ENCODE data around the gene FGFBP1.

The FGFBP1 gene

DNA sequence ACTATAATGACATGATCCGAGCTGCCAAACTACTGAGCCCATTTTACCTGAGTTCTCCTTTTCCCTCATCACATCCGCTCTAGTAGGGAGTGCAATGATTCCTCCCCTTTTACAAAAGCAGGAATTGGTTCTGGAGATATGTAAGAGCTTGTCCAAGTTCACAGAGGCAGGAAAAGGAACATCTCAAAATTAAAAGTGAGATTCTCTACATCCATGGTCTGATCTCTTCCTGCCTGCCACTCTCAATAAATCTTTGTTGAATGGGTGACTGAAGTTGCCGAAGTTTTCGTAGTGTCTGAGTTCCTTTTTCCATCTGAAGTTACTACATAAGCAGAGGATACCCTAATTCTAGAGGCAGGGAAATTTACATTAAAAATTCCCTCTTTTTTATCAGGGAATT, at the start of gene FGFBP1:
FGFBP1 (minus strand) TSS at position 101 of the 400 bp plus-strand sequence. CDS start 2,108 bp downstream, outside the sequence.
- FAIRE-seq = no peak

DNA sequence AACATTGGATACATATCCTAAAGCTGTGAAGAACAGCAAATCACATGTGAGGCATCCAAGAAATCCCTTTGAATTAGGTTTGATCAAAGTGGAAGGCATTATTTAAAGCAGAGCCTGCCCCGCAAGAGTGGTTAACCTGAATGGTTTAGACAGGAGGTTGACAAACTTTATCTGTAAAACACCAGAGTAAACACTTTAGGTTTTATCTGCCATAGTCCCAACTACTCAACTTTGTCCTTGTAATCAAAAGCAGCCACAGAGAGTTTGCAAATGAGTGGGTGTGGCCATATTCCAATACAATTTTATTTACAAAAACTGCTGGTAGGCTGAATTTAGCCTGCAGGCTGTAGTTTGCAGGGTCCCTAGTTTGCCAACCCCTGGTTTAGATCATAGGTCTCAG, 49.7 kb upstream of the FGFBP1 start:
- FAIRE-seq = no peak

DNA sequence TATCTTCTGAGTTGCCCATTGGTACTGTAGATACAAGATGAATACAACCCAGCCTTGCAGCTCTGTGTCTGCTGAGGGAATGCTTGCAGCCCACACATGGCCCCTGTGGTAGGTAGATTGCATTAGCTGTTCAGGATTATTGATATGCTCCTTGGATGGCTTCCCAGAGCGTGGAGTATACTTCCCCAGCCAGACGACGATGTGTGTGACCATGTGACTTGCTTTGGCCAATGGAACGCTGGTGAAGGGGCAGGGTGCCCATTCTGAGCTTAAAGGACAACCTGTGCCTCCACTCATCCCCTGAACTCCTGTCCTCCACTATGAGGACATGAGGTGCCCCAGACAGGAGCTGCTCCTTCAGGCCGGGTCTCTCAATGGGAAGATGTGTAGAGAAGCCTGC, 48.4 kb upstream of the FGFBP1 start:
- no peak for FAIRE-seq

DNA sequence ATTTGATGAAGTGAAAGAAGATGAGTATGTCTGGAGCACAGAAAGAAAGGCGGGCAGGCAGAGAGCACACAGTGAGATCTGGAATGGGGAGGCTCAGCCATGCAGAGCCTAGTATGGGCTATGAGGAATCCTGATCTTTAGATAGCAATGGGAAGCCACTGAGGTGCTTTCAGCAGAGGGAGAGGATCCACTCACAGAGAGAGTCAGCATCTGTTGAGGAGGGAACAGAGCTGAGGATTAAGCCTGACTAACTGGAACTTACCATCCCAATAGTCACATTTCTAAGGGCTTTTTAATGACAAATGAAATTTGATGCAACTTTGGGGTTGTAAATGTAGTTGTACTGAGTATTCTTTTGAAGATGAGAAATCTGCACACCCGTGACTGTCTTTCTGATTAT, 45.1 kb upstream of the FGFBP1 start:
- no peak for FAIRE-seq

DNA sequence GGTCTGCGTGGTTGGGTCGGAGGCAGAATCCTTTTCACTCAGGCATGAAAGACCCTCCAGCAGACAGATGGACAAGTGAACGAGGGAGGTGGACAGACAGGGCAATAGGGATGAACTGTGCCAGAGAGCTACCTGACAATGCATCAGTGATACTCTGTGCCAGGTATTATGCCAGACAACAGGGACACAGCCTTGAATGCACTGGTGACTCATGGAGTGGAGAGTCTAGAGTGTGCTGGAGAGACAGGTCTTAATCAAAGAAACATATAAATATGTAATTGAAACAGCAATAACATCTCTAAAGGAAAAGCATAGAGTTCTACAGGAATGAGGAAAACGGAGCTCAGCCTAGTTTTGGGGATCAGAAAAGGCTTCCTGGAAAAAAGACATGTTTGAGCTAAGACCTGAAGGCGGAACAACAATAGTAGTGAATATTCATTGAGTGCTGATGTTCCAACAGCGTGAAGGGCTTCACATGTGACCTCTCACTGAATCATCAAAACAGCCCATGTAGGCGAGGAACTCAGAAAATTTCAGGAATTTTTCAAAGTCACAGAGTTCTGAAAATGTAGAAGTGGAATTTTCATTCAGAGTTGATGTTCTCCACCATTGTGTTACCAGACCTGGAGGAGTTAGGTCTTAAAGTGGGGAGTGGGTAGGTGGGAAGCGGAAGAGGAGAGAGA, 44.4 kb upstream of the FGFBP1 start:
- FAIRE-seq = no peak

DNA sequence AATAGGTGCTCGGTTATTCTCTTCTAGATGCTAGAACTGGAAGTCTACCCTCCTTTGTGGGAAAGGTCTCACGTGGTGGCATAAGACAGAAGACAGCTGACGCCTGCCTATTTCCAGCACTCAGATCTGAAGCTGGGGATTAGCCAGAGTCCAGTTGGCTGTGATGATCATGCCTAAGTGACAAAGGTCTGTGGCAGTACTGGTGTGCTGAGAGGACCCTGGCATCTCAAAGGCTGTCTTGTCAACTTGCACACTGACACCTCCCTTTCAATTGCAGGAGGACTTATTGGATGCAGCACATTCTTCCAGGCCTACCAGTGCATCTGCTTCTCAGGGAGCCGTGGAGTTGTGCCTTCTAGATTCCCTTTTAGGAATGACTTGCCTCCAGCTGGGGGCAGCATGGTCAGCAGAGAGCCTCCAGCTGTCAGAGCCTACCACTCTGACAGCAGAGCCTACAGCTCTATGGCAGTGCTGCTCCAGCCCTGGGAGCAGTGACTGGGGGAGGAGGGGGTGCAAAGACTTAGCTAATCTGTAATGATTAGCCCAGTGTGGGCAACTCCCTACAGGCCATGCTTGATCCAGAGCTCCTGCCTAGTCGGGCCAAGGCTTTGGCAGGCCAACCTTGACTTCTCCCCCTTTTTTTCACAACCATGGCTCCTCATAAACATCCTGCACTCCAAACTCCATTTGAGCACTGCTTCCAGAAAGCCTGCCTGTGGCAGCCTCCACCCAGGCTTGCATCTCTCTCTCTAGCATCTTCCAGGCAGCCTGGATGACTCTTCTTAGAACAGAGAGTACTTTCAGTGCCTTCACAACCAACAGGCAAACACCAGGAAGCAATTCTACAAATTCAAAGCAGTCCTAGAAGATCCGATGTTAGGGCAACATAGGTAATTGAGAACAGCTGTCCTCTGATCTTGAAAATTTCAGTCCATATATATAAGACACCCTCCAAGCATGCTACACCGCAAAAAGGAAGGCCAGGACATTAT, 38.2 kb upstream of the FGFBP1 start:
- no peak for FAIRE-seq

DNA sequence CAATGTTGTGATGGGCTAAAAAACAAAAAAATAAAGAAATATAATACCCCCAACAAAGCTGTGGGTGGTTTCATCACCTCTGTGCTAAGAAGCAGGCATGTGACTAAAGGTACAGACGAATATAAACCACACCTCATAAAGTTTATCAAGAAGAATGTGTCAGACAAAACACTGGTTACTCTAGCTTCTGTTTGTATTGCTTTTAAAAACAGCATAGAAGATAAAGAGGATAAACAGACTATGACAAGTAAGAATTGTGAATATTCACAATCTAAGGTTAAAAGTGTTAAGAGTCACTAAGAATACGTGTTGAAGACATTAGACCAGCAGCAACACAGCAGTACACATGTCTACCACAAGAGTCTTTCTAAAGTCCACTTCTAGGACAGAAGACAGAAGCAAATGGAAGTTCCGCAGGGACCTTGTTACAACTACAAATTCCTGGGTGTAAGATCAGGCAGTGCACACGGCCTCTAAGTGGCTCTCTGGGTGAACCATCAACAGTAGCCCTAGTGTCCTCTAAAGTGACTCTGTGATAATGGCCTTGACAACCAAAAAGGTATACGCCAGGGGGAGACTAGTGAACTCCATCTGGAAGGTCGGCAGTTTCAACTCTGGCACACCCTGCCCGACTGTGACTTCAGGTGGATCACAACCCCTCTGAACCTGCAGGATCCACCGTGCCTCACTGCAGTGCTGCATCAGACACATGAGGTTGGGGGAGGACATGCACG, 32.7 kb upstream of the FGFBP1 start:
- no peak for FAIRE-seq

DNA sequence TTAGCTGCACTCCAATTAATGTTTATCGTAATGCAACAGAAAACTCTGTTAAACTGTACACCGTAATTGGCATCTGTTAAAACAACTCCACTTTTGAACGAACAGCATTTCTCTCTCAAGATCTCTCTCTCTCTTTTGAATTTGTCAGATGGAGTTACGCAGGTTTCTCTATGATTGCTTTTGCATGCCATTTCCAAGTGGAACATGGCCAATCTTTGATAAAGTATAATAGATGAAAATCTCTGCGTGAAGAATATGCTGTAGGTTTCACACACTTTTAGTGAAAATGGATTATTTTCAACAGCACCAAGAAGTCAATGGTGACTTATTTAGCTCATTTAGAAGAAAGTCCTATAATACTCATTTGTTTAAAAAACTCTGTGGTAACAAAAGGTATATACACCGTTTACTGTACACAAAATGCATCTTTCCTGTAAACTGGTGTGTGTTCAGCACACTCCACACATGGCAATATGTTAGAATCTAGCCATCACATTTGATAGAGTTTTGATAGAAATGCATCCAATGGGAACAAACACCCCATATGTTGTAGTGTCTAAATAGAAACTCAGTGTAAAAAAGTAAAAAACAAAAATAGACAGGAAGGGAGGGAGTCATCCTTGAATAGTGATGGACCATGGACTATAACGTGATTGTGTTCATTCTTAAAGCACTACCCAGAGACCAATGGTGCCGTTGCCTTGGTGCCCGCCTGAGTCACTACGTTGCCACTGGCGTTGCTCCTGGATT, 30.2 kb upstream of the FGFBP1 start:
- FAIRE-seq = no peak

DNA sequence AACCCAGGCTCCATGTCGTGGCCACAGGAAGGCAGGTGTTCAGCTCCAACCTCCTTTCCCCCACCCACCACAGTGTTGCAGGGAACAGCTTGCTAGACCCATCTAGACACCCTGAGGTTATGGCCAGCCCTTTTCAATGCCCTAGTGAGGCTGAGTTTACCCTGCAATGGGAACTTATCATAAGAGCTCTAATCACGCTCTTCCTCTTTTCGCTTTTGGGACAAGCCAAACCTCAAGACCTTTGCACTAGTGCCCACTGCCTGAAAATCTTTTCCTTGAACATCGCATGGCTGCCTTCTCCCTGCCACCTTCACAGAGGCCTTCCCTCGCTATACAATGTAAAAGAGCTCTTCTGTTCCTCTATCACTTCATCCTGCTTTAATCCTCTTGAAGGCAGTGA, 26.8 kb upstream of the FGFBP1 start:
- no peak for FAIRE-seq

DNA sequence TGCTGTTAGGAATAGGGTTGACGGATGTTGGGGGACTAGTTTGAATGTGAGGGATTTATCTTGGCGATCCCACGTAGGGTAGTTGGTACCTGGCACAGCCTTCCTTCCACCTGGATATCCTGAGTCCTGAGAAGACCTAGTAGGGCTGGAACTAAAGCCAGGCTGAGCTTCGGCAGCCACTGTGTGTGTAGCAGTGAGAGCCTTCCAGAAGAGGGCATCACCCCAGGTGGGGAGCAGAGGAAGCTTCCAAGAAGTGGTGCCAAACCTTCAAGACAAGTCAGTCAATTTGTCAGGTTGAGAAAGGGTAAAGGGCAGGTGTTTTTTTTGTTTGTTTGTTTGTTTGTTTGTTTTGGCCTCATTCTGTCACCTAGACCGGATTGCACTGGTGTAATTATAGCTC, 25.6 kb upstream of the FGFBP1 start:
- no peak for FAIRE-seq

DNA sequence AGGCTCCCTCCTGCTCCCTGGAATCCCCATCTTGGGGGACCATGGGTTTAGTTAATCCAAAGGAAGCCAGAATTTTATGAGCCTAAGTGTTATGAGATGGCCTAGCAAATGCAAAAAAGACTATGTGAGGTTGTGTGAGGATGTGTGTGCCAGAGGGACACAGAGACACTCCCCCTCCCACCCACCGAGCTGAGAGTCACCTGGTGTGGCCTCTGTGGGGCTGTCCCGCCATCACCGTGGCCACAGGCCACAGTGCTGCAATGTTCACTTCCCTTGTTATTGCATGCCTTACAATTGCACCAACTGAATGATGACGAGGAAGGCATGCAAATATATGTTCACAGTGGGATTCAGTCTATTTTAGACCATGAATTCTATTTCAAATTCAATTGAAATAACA, 25.0 kb upstream of the FGFBP1 start:
- FAIRE-seq = no peak

DNA sequence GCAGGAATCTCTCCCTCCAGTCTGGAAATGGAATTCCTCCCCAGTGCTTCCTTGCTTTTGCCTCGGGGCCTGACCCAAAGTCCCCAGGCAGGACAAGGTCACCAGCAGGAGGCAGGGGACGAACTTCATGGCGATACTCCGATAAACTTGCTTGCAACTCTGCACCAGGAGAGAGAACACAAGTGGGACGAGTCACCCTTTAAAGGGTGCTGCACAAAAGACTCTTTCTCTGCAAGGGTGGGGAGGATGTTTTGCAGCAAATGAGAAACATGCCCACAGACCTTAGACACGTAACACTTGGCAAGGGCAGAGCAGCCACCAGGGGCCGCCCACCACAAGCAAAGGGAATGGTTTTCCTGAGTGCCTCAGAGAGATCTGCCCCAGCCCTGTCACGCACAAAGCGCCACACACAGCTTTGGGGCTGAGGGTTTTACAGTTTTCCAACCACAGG, 24.5 kb upstream of the FGFBP1 start, which contains the start of gene FGFBP2:
FGFBP2 (minus strand) TSS at position 175 of the 451 bp plus-strand sequence; CDS start at position 129, 46 bp downstream.
- FAIRE-seq = no peak

DNA sequence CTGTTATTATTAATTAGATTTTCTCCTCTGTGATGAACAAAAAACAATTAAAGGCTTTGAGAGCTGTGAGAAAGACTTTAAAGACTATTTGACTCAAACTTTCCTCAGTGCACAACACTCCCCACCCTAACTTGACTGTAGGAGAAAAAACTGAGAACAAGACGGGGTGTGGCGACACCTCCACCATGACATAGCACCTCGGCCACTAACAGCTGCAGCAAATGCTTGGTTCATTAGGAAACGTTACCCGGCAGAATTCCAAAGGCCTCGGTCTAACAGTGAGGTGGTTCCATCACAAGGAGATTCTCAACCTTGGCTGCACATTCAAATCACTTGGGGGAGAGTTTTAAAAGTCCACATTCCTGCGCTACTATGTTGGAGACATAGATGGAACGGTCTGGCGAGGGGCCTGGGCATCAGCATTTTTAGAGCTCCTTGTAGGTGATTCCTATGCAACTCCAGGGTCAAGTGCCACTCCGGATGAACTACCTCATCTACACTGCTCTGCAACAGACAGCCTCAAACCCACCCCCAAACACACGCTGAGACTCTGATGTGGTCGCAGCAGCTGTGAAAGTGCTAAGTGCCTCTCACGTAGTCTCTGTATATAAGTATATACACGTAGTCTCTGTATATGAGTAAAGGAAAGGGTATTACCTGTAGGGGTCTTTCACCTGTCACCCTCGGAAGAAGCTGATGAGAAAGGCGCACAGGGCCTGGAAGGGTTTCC, 23.4 kb upstream of the FGFBP1 start:
- FAIRE-seq = no peak

DNA sequence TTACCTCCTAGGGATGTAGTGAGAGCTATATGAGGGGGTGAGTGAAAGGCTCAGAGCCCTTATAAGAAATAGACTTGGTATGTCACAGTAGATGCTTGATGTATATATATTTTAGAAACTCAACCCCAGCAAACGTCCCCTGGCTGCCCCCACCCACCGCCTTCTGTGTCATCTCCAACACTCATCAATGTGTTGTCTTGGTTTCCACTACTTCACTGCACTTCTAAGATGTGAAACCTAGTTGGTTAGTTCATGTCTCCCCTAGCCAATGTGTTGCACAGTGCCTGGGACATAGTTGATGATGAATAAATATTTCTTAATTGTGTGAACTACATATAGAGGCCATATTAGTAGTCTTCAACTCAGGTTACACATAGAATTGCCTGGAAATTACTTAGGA, 20.0 kb upstream of the FGFBP1 start:
- FAIRE-seq = no peak

DNA sequence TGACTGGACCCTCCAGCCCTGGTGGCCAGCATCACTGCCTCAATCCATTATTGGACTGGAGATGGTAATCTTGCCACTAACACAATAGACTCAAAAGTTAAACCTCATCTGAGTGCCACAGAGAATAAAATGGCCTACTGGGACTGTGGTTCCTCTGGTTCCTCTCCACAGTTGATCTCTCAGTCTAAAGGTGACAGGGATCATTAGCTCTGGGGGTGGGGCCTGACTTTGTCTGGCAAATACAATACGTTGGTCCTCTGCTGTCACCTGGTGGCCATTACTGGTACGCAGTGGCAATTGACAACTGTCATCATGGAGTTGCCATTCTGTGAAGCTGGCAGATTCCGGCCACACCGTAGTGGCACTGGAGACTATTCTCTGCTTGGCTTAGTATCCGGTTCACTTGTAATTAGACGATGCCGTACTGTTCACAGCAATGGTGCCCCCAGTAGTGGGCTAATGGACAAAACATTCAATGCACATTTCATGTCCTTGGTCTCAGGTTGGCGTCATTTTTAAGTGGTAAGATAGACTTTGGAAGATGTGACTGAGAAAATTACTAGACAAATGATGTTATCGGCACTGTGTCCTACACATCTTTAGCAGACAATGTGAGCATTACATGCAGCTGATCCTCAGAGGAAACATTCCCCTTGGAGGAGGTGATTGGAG, 17.8 kb upstream of the FGFBP1 start:
- FAIRE-seq = no peak

DNA sequence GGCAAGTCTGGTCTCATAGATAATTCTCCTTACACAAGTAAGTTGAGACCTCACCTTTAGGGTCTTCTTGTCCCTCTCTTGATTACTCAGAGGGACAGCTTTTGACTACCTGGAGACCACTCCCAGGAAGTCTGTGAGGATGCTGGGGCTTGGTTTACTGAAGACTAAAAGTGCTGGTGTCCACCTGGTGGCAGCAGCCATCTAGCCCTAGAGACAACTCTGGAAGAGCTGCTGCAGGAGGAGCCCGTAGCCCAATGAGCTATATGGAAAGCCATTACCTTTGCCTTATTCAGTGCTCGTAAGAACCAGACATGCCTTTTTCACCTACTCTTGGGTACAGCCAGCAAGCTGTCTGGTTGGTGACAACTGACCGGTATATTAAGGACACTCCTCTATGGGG, 17.1 kb upstream of the FGFBP1 start:
- FAIRE-seq = no peak

DNA sequence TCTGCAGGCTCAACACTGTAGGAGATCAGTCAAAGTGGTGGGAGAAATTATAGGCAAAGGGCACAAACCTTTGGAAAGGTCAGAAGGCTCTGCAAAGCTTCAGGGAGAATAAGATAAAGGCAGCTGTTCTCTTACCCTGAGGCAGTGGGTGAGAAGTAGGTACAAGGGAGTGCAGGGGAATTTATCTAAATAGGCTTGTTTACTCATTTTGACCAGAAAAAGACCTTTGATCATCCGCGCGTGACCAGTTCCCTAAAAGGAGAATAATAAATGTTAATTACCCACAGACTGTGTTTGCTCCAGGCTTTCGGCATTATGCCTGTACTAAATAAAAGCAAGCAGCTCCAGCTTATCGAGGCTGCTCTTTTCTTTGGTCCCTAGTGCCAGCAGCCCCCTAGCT, 15.1 kb upstream of the FGFBP1 start:
- FAIRE-seq = no peak

DNA sequence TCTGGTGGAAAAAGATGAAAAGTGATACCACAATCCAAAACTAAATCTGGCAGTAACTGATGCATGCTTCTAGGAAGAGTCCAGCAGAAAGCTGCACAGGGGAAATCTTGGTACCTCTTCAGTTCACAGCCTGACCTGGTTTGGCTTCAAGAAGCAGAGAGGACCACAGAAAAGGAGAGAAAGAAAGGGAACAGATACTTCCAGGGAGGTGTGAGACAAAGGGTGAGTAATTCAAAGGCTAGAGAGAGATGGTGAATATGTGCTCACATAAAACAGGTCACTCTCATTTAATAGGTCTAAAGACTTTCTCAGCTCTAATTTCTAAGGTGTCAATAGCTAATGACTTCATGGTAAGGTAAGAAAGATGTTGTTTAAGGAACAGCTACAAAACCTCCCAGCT, 13.2 kb upstream of the FGFBP1 start:
- no peak for FAIRE-seq

DNA sequence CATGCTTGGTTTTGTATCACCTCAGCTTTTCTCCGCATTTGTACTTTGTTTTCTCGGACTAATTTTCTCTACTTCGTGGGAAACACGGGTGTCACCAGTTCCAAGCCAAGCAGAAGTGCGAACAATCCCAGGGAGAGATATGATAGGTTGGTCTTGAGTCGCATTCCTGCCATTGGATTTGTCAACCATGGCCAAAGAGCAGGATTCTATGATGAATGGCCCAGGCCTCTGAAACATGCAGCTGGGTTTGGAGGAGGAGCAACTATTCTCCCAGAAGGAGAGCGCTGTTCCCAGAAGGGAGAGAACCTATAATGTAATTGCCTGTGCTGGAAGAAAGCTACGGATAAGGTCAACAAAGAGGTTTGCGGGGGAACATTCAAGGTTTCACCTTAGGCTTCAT, 10.3 kb upstream of the FGFBP1 start:
- FAIRE-seq = no peak

DNA sequence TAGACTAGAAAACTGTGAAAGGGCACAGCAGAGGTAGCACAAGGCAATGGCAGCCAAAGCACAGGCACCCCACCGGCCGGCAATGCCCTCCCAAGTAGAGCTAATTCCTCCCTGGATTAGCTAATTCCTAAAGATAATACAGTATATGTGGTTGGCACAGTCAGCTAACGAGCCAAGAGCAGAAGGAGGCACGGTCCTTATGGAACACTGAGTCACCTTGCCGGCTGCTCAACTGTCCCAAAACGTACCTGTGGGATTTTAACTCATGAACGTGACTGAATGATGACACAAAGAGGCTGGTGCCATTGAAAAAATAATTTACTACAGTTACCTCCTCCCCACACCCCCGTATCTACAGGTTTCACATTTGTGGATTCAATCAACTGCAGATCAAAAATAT, 9.1 kb upstream of the FGFBP1 start:
- no peak for FAIRE-seq

DNA sequence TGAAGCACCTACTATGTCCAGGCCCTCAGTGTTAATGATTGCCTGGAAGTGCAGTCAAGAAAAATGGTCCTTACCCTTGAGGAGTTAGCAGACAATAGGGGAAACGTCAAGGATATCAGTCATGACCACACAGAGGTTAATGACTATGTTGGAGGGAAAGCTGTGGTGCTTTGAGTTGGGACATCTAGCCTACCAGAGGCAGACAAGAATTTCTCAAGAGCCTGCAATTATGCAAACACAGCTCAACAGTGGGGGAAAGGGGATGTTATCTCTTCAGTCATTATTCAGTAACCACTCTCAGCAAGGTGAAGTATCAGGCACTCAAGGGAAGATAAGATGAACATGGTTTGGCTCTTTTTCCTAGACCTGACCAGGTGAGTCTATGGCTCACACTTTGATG, 7.0 kb upstream of the FGFBP1 start:
- FAIRE-seq = no peak

Data from G401.6 (cell line).